Common myeloid progenitor, CD34-positive (primary cell): Measurements from ENCODE around the gene ZNF768.

ENCODE experiments used
- CTCF ChIA-PET: fragments of 350-600 bp; sonication (Branson Sonifier 250); formaldehyde crosslinking; loops from one replicate; lab custom pipeline; 2021; ENCODE audit warnings: antibody characterized with exemption; lab: Charles Lee
- POLR2A ChIA-PET: fragments of 350-600 bp; sonication (Branson Sonifier 250); formaldehyde crosslinking; loops from one replicate; lab custom pipeline; 2021; ENCODE audit warnings: antibody characterized with exemption; lab: Charles Lee
- DNase-seq, 3 donors: peaks; one replicate each; pipeline versions ENCODE4 v3.0.0 to v3.0.0-alpha.2; 2013
- H3K27ac ChIP-seq, 2 experiments: 1 replicate in 1 of 2; 2 replicates in 1 of 2; pipeline ENCODE4 v1.7.0; 2013; ENCODE audit warnings: inconsistent platforms in 2 of 2, low read length in 2 of 2, mild to moderate bottlenecking in 2 of 2, low read depth in 1 of 2, moderate library complexity in 1 of 2; ENCODE audit not compliant: severe bottlenecking in 2 of 2, insufficient read depth in 1 of 2, poor library complexity in 1 of 2
- H3K27me3 ChIP-seq, 5 experiments: replicated peaks in 2 of 5; 1 replicate in 3 of 5; 2 replicates in 2 of 5; pipeline versions ENCODE4 v1.6.1 to v1.7.0; 2013; ENCODE audit warnings: low read length in 4 of 5, mild to moderate bottlenecking in 2 of 5, moderate library complexity in 2 of 5, inconsistent platforms in 1 of 5; ENCODE audit not compliant: insufficient read depth in 5 of 5, control insufficient read depth in 4 of 5
- H3K36me3 ChIP-seq, 4 experiments: 1 replicate in 2 of 4; 2 replicates in 2 of 4; pipeline versions ENCODE4 v1.6.1 to v1.7.0; 2013; ENCODE audit warnings: low read length in 3 of 4, control low read depth in 1 of 4, mild to moderate bottlenecking in 1 of 4; ENCODE audit not compliant: control insufficient read depth in 4 of 4, insufficient read depth in 4 of 4
- H3K4me1 ChIP-seq, 4 experiments: 1 replicate in 3 of 4; 2 replicates in 1 of 4; pipeline versions ENCODE4 v1.6.1 to v1.7.1; 2013; ENCODE audit warnings: low read length in 3 of 4, mild to moderate bottlenecking in 3 of 4, control low read depth in 1 of 4, inconsistent platforms in 1 of 4, moderate library complexity in 1 of 4; ENCODE audit not compliant: control insufficient read depth in 4 of 4, insufficient read depth in 4 of 4; ENCODE audit errors: control extremely low read depth in 1 of 4
- H3K4me3 ChIP-seq, 7 experiments: 1 replicate in 4 of 7; 2 replicates in 3 of 7; pipeline versions ENCODE4 v1.5.1 to v1.7.0; 2013; ENCODE audit warnings: mild to moderate bottlenecking in 7 of 7, low read length in 6 of 7, moderate library complexity in 6 of 7, inconsistent platforms in 2 of 7, low read depth in 2 of 7, control low read depth in 1 of 7; ENCODE audit not compliant: insufficient read depth in 4 of 7, control insufficient read depth in 1 of 7; ENCODE audit errors: extremely low read depth in 1 of 7
- H3K9me3 ChIP-seq, 5 experiments: 1 replicate in 4 of 5; 2 replicates in 1 of 5; pipeline versions ENCODE4 v1.6.1 to v1.7.1; 2013; ENCODE audit warnings: low read length in 4 of 5, mild to moderate bottlenecking in 2 of 5, inconsistent platforms in 1 of 5, low read depth in 1 of 5, moderate library complexity in 1 of 5; ENCODE audit not compliant: control insufficient read depth in 4 of 5, insufficient read depth in 2 of 5; ENCODE audit errors: control extremely low read depth in 1 of 5
- WGBS: methylation state at CpG from one replicate; pipeline ENCODE4 v1.1.5; 2013; ENCODE audit not compliant: insufficient coverage; 5-methylcytosine and 5-hydroxymethylcytosine counted together

Gene ZNF768

DNA sequence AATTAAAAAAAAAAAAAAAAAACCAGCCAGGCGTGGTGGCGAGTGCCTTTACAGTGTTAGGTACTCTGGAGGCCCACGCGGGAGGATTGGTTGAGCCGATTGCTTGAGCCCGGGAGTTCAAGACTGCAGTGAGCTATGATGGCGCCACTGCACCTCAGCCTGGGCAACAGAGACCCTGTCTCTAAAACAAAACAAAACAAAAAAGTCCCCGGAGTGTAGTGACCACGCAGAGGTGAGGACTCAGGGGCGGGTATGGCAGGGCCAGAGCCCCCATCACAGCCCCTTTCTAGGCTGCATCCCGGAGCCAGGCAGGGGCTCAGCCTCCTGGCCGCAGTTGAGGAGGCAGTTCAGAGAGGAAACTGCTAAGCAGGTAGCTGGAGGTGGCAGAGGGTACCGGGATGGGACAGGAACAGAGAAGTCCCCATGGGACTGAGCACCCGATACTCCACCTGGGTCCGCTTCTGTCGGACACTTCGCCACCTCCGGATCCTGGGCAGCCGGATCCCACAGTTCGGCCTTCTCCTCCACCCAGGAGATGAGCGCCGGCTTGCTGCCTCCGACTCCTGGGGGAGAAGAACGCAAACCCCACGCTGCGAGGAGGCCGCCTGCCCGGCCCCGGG is 7.5 kb upstream of the ZNF768 start:
- no peaks in the 10 kb centered on the region for H3K9me3 ChIP-seq
- peaks cover 4 to 40% (median 32%) of the 10 kb centered on the region in 4 experiments for H3K4me1 ChIP-seq
- H3K27me3 ChIP-seq: no peaks in the 10 kb centered on the region
- H3K36me3 ChIP-seq: peaks cover 4 to 26% (median 18%) of the 10 kb centered on the region in 4 experiments
- peak in 2 of 3 donors; percentile 50 to 53 for DNase-seq
- ChIA-PET CTCF (interaction anchor here (1.0 to 4.2 kb wide), 3 partner anchors 24 to 54 kb away, joined by 5 to 29 read pairs (median 6); partner anchors contain the start of gene ZNF764), POLR2A (interaction anchor here (2.6 kb wide), 1 partner anchor 24 kb away, joined by 17 read pairs; the partner anchor contains the start of gene ZNF764)
- H3K27ac ChIP-seq: peak overlapping the region; percentile 78 to 91
- WGBS: 25% methylated on average over 23 of the region's 29 CpGs
- H3K4me3 ChIP-seq: peak overlapping the region; percentile 61 to 92 (median 78)

DNA sequence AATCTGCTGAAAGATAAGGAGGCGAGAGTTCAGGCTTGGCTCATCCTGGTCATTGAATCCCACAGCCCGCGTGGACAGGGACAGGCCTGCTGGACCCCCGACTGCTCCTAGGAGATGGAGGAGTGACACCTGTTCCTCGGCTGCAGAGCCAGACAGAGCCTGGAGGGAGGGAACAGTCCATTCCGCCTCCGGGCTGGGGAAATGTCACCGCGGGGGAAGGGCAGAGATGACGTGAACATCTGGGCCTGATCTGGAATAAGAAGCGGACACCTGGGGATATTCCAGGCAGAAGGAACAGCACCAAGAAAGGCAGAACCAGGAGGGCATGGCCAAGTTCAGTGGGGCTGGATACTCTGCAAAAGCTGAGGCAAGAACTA is 6.8 kb upstream of the ZNF768 start:
- peak overlapping the region in 2 of 7 experiments; percentile 78 to 92 for H3K4me3 ChIP-seq
- H3K27ac ChIP-seq: peak overlapping the region in 1 of 2 experiments; percentile 91
- no peaks in the 10 kb centered on the region for H3K9me3 ChIP-seq
- CTCF ChIA-PET: no interaction called here
- H3K27me3 ChIP-seq: no peaks in the 10 kb centered on the region
- H3K4me1 ChIP-seq: peaks cover 6 to 47% (median 38%) of the 10 kb centered on the region in 4 experiments
- POLR2A ChIA-PET: no interaction called here
- DNase-seq: no peak
- H3K36me3 ChIP-seq: peaks cover 4 to 26% (median 18%) of the 10 kb centered on the region in 4 experiments
- WGBS: 97% methylated on average over 11 of the region's 11 CpGs

DNA sequence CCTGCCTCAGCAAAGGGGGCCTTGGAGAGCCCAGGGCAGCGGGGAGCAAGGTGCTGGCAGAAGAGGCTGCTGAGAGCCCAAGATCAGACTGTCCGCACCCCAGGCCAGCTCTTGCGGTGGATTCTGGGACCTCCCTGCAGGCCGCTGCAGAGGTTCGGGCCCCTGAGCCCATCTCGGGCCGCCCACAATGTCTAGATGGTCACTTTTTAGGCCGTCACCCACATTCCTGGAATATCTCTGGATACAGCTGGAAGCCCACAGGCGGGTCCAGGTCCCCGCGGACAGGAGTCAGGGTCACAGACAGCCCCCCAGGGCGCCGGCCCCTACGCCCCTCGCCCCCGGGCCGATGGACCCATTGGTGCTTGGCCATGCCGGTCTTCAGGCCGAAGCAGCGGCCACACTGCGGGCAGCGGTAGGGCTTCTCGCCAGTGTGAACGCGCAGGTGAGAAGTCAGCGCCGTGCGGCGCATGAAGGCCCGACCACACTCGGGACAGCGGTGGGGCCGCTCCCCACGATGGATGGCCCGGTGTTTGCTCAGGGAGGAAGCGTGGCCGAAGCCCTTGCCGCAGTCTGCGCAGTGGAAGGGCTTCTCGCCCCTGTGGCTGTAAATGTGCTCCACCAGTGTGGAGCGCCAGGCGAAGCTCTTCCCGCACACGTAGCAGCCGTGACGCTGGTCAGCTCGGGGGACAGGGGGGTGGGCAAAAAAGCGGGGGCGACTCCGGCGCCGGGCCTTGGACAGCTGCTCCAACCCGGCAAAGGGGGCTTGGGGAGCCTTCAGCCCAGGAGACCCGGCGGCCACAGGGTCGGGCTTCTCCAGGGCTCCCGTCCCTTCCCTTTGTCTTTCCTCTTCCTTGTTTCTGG is 6.1 kb upstream of the ZNF768 start:
- Histone ChIP-seq H3K9me3 (no peaks in the 10 kb centered on the region), H3K27ac (no peak overlapping the region), H3K4me3 (no peak overlapping the region), H3K4me1 (peaks cover 10 to 53% (median 44%) of the 10 kb centered on the region in 4 experiments), H3K36me3 (peaks cover 4 to 26% (median 17%) of the 10 kb centered on the region in 4 experiments), H3K27me3 (no peaks in the 10 kb centered on the region)
- no peak for DNase-seq
- ChIA-PET CTCF (no interaction called here), POLR2A (no interaction called here)
- 97% methylated on average over 56 of the region's 57 CpGs for WGBS

DNA sequence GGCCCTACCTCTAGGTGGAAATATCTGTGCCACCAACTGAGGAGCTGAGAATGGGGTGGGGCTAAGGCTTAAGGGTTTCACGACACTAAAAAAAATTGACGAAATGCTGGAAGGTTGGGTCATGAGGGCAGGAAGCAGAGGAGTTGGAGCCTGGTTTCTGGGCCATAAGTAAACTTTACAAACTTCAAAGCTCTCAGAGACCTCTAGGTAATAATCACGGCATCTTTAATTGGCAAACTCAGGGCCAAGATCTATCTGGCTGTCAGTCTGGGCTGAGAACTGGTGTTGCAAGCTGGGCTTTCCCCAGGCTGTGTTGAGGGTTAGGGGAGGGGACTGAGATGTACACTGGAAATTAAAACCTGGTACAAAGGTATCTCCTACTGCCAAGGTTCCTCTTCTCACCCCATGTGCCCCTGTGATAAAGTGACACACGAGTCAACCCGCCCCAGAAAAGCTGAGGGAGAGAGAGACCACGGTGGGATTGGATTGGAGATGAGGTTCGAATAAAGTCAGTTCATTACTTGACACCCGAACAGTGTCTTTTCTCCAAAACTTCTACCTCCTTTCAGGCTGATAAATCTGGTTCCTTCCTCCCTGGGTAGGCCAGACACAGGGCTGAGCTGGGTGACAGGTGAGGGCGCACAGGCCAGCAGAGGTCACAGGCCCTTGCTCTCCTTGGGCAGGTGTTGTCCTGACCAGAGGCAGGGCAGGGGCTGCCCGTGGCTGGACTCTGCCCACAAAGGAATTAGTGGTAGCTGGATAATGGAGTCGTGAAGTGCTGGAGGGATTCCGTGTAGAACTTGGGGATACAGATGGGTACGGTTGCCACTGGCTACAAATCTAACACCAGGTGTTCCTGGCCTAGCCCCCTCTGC is 4.0 kb upstream of the ZNF768 start:
- Histone ChIP-seq H3K4me3 (no peak overlapping the region), H3K36me3 (peaks cover 4 to 26% (median 17%) of the 10 kb centered on the region in 4 experiments), H3K4me1 (peaks cover 6 to 51% (median 43%) of the 10 kb centered on the region in 4 experiments), H3K27ac (peak overlapping the region in 1 of 2 experiments; percentile 49), H3K9me3 (no peaks in the 10 kb centered on the region), H3K27me3 (no peaks in the 10 kb centered on the region)
- WGBS: 89% methylated on average over 10 of the region's 13 CpGs
- DNase-seq: peak in 1 of 3 donors; percentile 30
- ChIA-PET CTCF (interaction anchor here (1.0 to 1.6 kb wide), 2 partner anchors 85 to 99 kb away, joined by 3 to 6 read pairs; partner anchors contain the start of gene SEPHS2), POLR2A (no interaction called here)

DNA sequence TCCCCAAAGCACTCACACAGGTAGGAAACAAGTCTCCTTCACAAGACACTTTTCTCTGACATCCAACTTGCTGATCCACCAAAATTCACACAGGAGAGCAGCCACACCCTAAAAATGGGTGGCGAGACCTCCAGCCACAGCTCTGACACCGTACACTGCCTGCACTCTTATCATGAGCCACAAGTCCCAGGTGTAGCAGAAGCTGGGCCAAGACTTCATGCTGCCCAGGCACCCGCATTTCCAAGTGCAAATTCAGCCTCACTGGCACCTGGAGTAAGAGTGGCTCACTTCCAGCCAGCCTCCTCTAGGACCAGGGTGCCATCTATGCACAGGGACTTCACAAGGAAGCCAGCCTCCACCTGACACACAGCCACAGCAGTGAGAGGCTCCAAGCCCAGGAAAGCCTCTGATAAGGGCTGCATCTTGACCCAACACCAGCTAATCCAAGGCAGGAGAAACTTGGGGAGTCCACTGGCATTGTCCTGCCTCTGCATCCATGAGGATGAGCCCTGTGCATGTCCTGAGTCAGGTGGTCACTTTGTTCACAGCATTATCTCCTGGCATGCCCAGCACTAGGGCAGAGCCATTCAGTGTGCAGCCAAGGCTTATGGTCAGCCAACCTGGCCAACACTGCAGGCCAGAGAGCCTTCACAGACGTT is 2.6 kb upstream of the ZNF768 start:
- no peaks in the 10 kb centered on the region for H3K27me3 ChIP-seq
- H3K36me3 ChIP-seq: peaks cover 4 to 35% (median 27%) of the 10 kb centered on the region in 4 experiments
- DNase-seq: no peak
- peaks cover 6 to 40% (median 32%) of the 10 kb centered on the region in 4 experiments for H3K4me1 ChIP-seq
- no peak overlapping the region for H3K4me3 ChIP-seq
- ChIA-PET POLR2A (interaction anchor here (0.6 to 1.0 kb wide), 2 partner anchors 18 to 1279 kb away, joined by 3 to 10 read pairs; no protein-coding TSS in a partner anchor), CTCF (interaction anchor here (0.8 to 1.6 kb wide), 5 partner anchors 18 to 100 kb away, joined by 3 to 6 read pairs (median 4); no protein-coding TSS in a partner anchor)
- H3K27ac ChIP-seq: peak overlapping the region in 1 of 2 experiments; percentile 88
- no peaks in the 10 kb centered on the region for H3K9me3 ChIP-seq
- 83% methylated on average over 4 of the region's 4 CpGs for WGBS

DNA sequence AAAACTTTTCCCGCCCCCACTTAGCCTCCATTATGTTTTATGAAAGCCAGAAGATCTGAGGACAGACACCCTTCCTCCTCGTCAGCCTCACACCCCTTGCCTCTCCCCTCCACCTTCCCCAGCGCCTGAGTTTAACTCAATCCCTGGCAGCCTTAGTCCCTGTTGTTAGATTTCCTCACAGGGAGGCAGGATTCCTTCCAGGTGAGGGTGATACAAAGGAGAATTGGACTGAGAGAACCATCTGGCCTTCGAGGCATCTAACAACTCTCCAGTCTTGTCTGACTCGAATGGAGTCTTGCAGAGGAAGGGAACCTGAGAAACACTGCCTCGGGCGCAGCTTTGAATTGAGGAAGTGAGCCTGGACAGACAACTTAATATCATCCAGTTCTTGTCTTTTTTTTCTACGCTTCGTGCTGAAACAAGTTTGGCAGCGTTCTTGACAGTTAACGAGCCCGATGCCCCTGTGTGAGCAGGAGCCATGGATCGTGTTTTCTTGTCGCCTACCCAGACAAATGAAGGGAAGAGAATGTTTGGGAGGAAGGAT is 1.3 kb upstream of the ZNF768 start:
- CTCF ChIA-PET: interaction anchor here (1.1 to 1.6 kb wide), 4 partner anchors 17 to 77 kb away, joined by 3 to 4 read pairs (median 4); no protein-coding TSS in a partner anchor
- Histone ChIP-seq H3K27me3 (no peaks in the 10 kb centered on the region), H3K9me3 (no peaks in the 10 kb centered on the region), H3K4me1 (peaks cover 6 to 32% (median 23%) of the 10 kb centered on the region in 4 experiments), H3K27ac (peak overlapping the region; percentile 87 to 88), H3K36me3 (peaks cover 4 to 36% (median 25%) of the 10 kb centered on the region in 4 experiments), H3K4me3 (peak overlapping the region; percentile 53 to 91 (median 83))
- POLR2A ChIA-PET: interaction anchor here (0.6 to 1.5 kb wide), 4 partner anchors 8 to 132 kb away, joined by 3 to 7 read pairs (median 6); partner anchors contain the start of gene SEPHS2
- peak; percentile 70 to 92 (median 87) for DNase-seq
- 8% methylated on average over 11 of the region's 14 CpGs for WGBS
